ENCODE data around the gene DDX4.

Gene DDX4

GRCh38 chr5:55701462-55702103 lies 36.3 kb upstream of the DDX4 start:
- no peak for TF ChIP-seq CTCF (IDR thresholded peaks at IDR 0.05)

DNA sequence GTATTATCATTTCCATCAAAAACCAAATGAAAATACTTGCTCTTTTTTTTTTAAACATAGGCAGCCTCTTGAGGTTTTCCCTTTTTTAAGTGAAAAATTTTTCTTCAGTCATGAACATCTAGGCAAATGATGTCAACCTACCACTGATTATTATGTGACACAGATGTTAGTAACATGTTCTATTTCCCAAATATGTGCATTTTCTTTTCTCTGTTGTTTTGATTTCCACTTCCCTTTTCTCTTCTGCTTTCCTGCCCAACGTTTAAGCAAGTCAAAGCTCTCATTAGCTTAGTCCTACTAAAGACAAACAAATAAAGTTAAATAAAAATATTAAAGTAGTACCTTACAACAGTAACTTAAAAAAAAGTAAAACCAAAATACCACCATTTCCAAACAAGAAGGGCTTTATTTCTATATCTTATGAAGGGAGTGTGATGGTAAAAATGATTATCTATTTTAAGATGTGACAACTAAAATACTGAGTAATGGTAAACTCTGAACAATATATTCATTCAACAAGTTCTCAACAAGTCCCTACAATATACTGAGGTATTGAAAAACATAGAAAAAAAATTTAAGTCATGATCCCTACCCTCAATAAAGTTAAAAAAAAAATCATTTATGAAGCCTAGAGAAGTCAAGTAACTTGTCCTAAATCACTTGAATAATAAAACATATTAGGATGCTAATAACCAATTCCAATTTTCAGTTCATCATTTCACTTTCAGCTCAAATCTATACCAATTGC lies 35.1 kb upstream of the DDX4 start:
- TF ChIP-seq CTCF (IDR thresholded peaks at IDR 0.05), result no peak

DNA sequence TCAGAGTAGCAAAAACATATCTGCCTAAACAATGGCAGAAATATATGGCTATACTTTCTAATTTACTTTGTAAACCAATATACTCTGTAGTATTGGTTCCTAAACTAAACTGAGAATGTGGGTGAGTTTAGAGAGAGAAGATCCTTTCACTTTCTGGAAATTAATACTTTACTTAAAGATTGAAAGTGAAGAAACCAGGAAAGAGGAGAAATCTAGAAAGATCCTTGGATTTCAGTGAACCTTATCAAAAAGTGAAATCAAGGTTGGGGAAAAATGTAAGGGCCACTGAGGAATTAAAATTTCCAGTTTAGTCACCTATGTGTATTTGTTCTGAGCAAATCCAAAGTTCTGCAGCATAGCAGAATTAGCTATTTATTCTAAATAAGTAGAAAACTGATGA lies 31.6 kb upstream of the DDX4 start:
- no peak for TF ChIP-seq CTCF (IDR thresholded peaks at IDR 0.05)

GRCh38 chr5:55708732-55709131 lies 29.1 kb upstream of the DDX4 start:
- no peak for TF ChIP-seq CTCF (IDR thresholded peaks at IDR 0.05)

- TF ChIP-seq CTCF (IDR thresholded peaks at IDR 0.05), result no peak
Measured at GRCh38 chr5:55711507-55712022, 26.3 kb upstream of the DDX4 start.

GRCh38 chr5:55712023-55712859 lies 25.6 kb upstream of the DDX4 start, which contains the start of gene SLC38A9:
Gene SLC38A9 (minus strand): TSS chr5:55712324. CDS start chr5:55697958, 14,366 bp downstream.
- TF ChIP-seq CTCF (IDR thresholded peaks at IDR 0.05), result no peak

- no peak for TF ChIP-seq CTCF (IDR thresholded peaks at IDR 0.05)
Measured at GRCh38 chr5:55713871-55714270, 24.0 kb upstream of the DDX4 start.

Data from LNCAP (cell line).